Esophagus muscularis mucosa (tissue), 4 donors: ENCODE data around the gene LGALS7B.

Experiments
- EP300 ChIP-seq: sonication (generic); formaldehyde crosslinking; IDR thresholded peaks from one replicate; pipeline ENCODE4 v1.6.1; 2017; ENCODE audit warnings: antibody characterized with exemption
- POLR2A ChIP-seq: fragments of 450-650 bp; IDR thresholded peaks from one replicate; pipeline ENCODE4 v1.6.1; 2017; ENCODE audit warnings: antibody characterized with exemption, moderate library complexity, mild to moderate bottlenecking, low read depth
- POLR2AphosphoS5 ChIP-seq, 2 donors: sonication (generic); formaldehyde crosslinking; IDR thresholded peaks; one replicate each; pipeline ENCODE4 v1.6.1; 2017; ENCODE audit warnings: antibody characterized with exemption in 2 of 2
- TF ChIP-seq, protein P1 (sequence below), 3 experiments: fragments of 200-600 bp in 2 of 3; fragments of 450-650 bp in 1 of 3; sonication (generic) in 2 of 3; IDR thresholded peaks; one replicate each; pipeline ENCODE4 v1.5.1; 2017 to 2019; ENCODE audit warnings: antibody characterized with exemption in 3 of 3, mild to moderate bottlenecking in 2 of 3, moderate library complexity in 1 of 3

DNA sequence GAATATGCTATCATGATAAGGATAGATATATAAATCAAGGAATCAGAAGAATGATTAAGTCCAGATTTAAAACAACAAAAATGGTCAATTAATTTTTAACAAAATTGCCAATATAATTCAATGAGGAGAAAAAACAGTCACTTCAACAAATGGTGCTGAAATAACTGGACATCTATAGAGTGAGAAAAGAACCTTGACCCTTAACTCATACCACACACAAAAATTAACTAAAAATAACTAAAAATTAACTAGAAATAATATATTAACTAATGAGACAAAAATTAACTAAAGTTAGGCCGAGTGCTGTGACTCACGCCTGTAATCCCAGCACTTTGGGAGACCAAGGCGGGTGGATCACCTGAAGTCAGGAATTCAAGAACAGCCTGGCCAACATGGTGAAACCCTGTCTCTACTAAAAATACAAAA lies 25.2 kb upstream of the LGALS7B start:
- TF ChIP-seq POLR2A (no peak), POLR2AphosphoS5 (IDR thresholded peaks at IDR 0.05) (no peak), EP300 (no peak)
- TF ChIP-seq, protein P1, sequence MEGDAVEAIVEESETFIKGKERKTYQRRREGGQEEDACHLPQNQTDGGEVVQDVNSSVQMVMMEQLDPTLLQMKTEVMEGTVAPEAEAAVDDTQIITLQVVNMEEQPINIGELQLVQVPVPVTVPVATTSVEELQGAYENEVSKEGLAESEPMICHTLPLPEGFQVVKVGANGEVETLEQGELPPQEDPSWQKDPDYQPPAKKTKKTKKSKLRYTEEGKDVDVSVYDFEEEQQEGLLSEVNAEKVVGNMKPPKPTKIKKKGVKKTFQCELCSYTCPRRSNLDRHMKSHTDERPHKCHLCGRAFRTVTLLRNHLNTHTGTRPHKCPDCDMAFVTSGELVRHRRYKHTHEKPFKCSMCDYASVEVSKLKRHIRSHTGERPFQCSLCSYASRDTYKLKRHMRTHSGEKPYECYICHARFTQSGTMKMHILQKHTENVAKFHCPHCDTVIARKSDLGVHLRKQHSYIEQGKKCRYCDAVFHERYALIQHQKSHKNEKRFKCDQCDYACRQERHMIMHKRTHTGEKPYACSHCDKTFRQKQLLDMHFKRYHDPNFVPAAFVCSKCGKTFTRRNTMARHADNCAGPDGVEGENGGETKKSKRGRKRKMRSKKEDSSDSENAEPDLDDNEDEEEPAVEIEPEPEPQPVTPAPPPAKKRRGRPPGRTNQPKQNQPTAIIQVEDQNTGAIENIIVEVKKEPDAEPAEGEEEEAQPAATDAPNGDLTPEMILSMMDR (IDR thresholded peaks at IDR 0.05): no peak
